ENCODE data around the gene SETDB2.
"Not testable (repeated sequence)": the region's sequence is repeated elsewhere in the genome, so short reads cannot be mapped to it uniquely, and the experiment has no call there.

SETDB2 gene

GRCh38 chr13:49476529-49476928 is 32.5 kb downstream of the SETDB2 start:
- no peak for DNase-seq

- no peak for DNase-seq
Measured at GRCh38 chr13:49481788-49482187, 37.7 kb downstream of the SETDB2 start.

GRCh38 chr13:49488563-49488962 is 44.5 kb downstream of the SETDB2 start:
- DNase-seq: no peak

- DNase-seq: no peak
Measured at GRCh38 chr13:49494645-49495044, 50.6 kb downstream of the SETDB2 start.

GRCh38 chr13:49495783-49496762 is 52.0 kb downstream of the SETDB2 start, which contains the start of gene PHF11:
TSS of gene PHF11 (plus strand) at chr13:49495953. CDS start at chr13:49496002, 49 bp downstream.
- peak; percentile 90 for DNase-seq

- not testable (repeated sequence) for DNase-seq
Measured at GRCh38 chr13:49496837-49497236, 52.8 kb downstream of the SETDB2 start.

- no peak for DNase-seq
Measured at GRCh38 chr13:49497272-49497671, 53.2 kb downstream of the SETDB2 start.

- no peak for DNase-seq
Measured at GRCh38 chr13:49498206-49498605, 54.1 kb downstream of the SETDB2 start.

GRCh38 chr13:49499889-49500660 is 56.0 kb downstream of the SETDB2 start:
- DNase-seq: no peak

- DNase-seq: no peak
Measured at GRCh38 chr13:49502954-49503353, 58.9 kb downstream of the SETDB2 start.

- no peak for DNase-seq
Measured at GRCh38 chr13:49503951-49504350, 59.9 kb downstream of the SETDB2 start.

- DNase-seq: no peak
Measured at GRCh38 chr13:49512578-49512977, 68.5 kb downstream of the SETDB2 start.

- DNase-seq: no peak
Measured at GRCh38 chr13:49516467-49516866, 72.4 kb downstream of the SETDB2 start.

GRCh38 chr13:49517461-49517860 is 73.4 kb downstream of the SETDB2 start:
- no peak for DNase-seq

GRCh38 chr13:49521224-49521623 is 77.2 kb downstream of the SETDB2 start:
- no peak for DNase-seq

- no peak for DNase-seq
Measured at GRCh38 chr13:49524740-49525501, 80.8 kb downstream of the SETDB2 start.

GRCh38 chr13:49527123-49527522 is 83.0 kb downstream of the SETDB2 start:
- DNase-seq: no peak

- DNase-seq: no peak
Measured at GRCh38 chr13:49528161-49528560, 84.1 kb downstream of the SETDB2 start.

GRCh38 chr13:49530457-49530856 is 86.4 kb downstream of the SETDB2 start:
- no peak for DNase-seq

GRCh38 chr13:49532593-49532992 is 88.5 kb downstream of the SETDB2 start:
- DNase-seq: no peak

- DNase-seq: no peak
Measured at GRCh38 chr13:49533011-49533410, 88.9 kb downstream of the SETDB2 start.

GRCh38 chr13:49533591-49534269 is 89.7 kb downstream of the SETDB2 start:
- DNase-seq: no peak
